NCI-H1105 treated with DMSO at 0.1 percent for 48 hours (cell line): ENCODE results near the gene GOLT1B.
A peak's percentile ranks its signal among the peaks of the same experiment; 100 is the strongest.

ENCODE experiments used
- DNase-seq: peaks from one replicate; lab custom pipeline; 2025; lab: John Stamatoyannopoulos, UW

The GOLT1B gene

GRCh38 chr12:21523148-21523547 is 21.6 kb downstream of the GOLT1B start:
- DNase-seq: no peak

- DNase-seq: no peak
Observed at GRCh38 chr12:21526053-21526452, 24.5 kb downstream of the GOLT1B start, which contains the start of gene SPX. Gene SPX, plus strand, starts transcription at chr12:21526296. Its CDS starts 177 bp downstream, at chr12:21526473.

DNA sequence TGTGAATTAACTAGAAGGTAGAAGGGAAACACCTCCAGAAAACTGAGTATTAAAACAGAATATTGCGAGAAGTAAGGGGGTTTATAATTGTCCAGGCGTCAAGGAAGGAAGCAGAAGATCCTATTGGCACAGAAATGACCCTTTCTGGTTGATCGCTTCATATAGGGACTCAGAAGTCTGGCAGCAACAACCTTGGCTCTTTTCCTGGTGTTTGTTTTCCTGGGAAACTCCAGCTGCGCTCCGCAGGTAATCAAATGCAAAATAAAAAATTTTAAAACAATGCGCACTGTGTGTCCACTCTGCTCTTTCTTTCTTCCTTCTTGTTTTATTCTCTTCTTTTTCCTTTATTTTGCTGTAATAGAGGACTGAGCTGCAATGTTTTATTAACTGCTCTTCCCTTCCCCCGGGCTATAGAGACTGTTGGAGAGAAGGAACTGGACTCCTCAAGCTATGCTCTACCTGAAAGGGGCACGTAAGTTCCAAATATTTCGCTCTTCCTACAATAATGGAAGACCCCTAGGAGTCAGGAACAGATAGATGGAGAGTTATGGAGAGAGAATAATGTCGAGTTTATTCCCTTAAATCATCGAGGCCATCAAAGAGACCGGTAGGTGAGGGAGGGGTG is 25.2 kb downstream of the GOLT1B start:
- DNase-seq: peak; percentile 80

- DNase-seq: peak; percentile 87
Observed at GRCh38 chr12:21527451-21528180, 26.0 kb downstream of the GOLT1B start.

GRCh38 chr12:21528953-21529352 is 27.4 kb downstream of the GOLT1B start:
- DNase-seq: peak; percentile 46

DNA sequence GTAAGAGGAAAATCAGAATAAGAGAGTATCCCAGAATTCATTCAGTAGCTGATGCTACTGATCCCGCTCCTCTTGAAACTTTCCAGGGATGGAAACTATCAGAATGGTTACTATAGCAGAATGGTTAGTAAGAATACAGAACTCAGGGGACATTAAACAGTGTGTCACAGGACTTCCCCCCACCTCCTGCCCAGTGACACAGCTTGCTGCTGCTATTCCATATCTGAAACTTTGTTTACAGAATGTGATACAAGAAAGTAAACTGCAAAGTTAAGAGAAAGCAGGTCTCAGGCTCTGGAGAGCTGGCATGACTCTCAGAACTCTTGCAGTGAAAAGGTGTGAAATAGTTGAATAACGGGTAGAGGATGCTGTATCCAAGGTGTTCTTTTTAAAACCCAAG is 27.9 kb downstream of the GOLT1B start:
- no peak for DNase-seq

GRCh38 chr12:21538061-21538653 is 36.6 kb downstream of the GOLT1B start:
- DNase-seq: no peak

DNA sequence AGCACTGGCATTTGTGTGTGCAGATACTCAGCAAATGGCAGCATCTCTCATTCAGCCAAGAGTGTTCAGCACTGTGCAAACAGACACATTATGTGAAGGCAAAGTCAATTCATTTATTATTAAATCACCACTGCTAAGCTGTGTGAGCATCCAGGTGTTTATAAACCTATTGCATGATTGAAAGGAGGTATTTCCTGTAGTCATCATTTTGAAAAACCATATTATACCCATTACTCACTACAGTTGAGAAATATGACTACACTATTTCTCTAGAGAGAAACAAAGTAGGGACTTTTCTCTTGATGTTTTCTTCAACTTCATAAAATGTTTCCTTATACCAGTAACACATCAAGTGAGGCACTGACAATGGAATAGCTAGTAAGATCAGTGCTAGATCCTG is 38.2 kb downstream of the GOLT1B start:
- DNase-seq: peak; percentile 24

- peak; percentile 15 for DNase-seq
Observed at GRCh38 chr12:21541773-21542172, 40.2 kb downstream of the GOLT1B start.

GRCh38 chr12:21542403-21542802 is 40.8 kb downstream of the GOLT1B start:
- DNase-seq: no peak

DNA sequence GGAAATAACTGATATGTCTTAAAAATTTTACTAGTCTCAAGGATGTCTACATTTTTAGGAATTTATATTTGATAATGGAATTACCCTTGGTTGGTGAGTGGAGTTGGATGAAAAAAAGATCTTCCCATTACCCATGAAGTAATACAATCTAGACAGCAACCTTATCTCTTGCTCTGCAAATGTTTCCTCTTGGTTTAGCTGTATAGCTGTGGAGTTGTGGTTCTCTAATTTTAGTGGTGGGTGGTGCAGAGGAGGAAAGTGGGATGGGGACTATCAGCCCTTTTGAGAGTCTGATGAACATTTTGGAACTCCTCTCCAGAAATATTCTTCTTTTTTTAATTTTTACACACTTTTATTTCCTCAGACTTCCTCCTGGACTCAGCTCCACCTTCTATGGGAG is 41.6 kb downstream of the GOLT1B start:
- DNase-seq: no peak

GRCh38 chr12:21545557-21545956 is 44.0 kb downstream of the GOLT1B start:
- DNase-seq: no peak

- DNase-seq: no peak
Observed at GRCh38 chr12:21546716-21547115, 45.1 kb downstream of the GOLT1B start.

DNA sequence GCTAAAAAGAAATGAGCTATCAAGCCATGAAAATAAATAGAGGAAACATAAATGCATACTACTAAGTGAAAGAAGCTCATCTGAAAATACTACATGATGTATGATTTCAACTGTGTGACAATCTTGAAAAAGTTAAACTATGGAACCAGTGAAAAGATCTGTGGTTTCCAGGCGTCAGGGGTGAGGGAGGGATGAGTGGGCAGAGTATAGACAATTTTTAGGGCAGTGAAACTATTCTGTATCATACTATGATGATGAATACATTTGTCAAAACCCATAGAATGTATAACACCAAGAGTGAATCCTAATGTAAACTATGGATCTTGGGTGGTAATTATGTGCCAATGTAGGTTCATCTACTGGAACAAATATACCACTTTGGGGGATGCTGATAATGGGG is 45.8 kb downstream of the GOLT1B start:
- no peak for DNase-seq

- no peak for DNase-seq
Observed at GRCh38 chr12:21551841-21552465, 50.4 kb downstream of the GOLT1B start.

- DNase-seq: no peak
Observed at GRCh38 chr12:21552635-21553328, 51.2 kb downstream of the GOLT1B start.

GRCh38 chr12:21553329-21553675 is 51.7 kb downstream of the GOLT1B start:
- no peak for DNase-seq

DNA sequence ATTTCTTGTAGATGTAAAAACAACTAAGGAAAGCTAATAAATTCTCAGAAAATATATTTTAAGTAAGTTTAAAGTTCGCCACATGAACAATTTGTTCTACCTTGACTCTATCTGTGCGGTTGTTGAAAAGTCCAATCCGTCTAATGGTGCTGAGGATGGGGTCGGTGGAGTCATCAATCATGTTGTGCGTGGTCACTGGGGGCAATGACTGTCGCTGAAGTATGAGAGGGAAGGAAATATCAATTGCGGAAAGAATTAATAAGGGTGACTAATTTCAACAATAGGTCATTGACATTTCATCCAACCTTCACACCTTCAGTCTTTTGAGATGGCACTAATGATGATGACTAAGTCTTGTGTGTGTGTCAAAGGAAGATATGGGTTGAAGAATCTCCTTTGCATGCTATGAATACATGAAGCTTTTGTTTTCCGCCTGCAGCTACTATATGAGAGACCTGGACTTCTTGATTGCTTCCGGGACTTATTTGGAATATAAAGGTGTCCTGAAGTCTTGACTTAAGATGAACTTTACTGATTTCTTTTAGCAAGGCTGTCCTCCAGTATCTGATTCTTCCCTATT is 56.6 kb downstream of the GOLT1B start:
- no peak for DNase-seq

DNA sequence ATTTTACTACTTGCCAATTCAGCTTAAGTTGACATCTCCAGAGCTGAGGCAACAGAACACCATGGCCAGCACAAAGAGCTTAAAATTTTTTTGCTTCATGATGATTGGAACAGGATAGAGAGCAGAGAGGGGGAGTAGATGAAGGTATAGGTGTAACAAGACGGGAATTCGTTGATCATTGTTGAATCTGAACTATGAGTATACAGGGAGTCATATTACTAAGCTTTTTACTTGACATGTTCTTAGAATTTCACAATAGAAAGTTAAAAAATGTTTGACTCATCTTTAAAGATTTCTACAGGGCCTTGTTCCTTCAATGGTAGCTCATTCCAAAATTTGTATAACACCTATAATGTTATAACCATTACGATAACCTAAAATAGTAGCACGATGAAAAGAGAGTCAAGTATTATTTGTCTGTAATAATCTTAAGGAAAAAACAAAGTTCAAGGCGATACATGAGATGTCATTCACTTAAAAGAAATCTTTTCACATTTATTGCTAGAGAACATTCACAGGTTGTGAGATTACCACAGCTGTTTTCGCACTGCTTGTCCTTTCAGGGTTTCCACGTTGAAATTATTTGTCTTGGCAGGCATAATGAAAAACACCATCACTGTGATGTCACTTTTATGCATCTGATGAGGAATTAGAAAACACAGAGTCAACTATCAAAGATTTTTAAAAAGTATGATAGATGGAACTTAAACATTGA is 58.4 kb downstream of the GOLT1B start:
- no peak for DNase-seq

GRCh38 chr12:21561158-21561557 is 59.6 kb downstream of the GOLT1B start:
- no peak for DNase-seq

- no peak for DNase-seq
Observed at GRCh38 chr12:21562859-21563258, 61.3 kb downstream of the GOLT1B start.
